ENCODE data around the gene MBP.

Gene MBP

DNA sequence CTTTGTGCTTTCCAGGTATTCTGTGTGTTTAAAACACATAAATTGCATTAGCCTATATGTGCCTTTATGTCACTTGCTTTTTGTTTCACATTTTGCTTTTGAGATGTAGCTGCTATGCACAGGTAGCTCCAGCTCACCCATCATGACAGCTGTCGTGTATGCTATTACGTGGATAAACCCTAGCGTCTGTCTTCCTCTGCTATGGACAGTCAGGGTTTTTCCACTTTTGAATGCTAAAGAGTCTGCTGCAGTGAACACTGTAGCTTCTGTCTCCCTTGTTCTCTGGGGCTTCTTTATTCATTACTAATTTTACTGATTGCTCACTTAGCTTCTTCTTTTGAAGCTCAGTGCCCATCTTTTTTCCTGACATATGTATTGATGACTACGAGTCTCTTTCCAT lies 24.7 kb upstream of the MBP start:
- in situ Hi-C loops (cut with HindIII; ENCODE audit: low pct_ligation_motif_present, low sequenced_read_pairs) = no loop called here
- Histone ChIP-seq H3K27ac (no peak overlapping the region), H3K4me3 (ENCODE audit: low read depth, low read length) (no peak overlapping the region), H3K27me3 (replicated peaks) (no peaks in the 10 kb centered on the region), H3K36me3 (replicated peaks) (no peaks in the 10 kb centered on the region)
- no peak for TF ChIP-seq CTCF (IDR thresholded peaks at IDR 0.05; ENCODE audit: low read depth, low read length, missing control alignments)
- no peak for DNase-seq

DNA sequence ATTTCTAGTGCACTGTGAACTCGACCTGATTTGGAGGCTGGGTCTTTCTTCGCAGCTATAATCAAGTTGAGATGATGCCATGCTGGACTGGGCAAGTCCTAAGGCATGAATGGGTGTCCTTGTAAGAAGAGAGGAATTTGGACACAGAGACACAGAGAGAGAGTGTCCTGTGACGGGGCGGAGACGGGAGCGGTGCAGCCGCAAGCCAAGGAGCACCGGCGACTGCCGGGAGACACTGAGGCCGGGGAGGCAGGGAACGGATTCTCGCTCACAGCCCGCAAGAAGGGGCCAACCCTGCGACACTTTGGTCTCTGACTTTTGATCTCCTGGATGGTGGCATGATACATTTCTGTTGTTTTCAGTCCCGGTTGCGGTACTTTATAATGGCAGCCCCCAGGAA lies 22.4 kb upstream of the MBP start:
- Histone ChIP-seq H3K36me3 (replicated peaks) (no peaks in the 10 kb centered on the region), H3K27ac (no peak overlapping the region), H3K4me3 (ENCODE audit: low read depth, low read length) (no peak overlapping the region), H3K27me3 (replicated peaks) (no peaks in the 10 kb centered on the region)
- no peak for TF ChIP-seq CTCF (IDR thresholded peaks at IDR 0.05; ENCODE audit: low read depth, low read length, missing control alignments)
- DNase-seq = no peak
- in situ Hi-C loops (cut with HindIII; ENCODE audit: low pct_ligation_motif_present, low sequenced_read_pairs) = no loop called here

- no peak for TF ChIP-seq CTCF (IDR thresholded peaks at IDR 0.05; ENCODE audit: low read depth, low read length, missing control alignments)
Measured at GRCh38 chr18:77153404-77153803, 20.8 kb upstream of the MBP start.

DNA sequence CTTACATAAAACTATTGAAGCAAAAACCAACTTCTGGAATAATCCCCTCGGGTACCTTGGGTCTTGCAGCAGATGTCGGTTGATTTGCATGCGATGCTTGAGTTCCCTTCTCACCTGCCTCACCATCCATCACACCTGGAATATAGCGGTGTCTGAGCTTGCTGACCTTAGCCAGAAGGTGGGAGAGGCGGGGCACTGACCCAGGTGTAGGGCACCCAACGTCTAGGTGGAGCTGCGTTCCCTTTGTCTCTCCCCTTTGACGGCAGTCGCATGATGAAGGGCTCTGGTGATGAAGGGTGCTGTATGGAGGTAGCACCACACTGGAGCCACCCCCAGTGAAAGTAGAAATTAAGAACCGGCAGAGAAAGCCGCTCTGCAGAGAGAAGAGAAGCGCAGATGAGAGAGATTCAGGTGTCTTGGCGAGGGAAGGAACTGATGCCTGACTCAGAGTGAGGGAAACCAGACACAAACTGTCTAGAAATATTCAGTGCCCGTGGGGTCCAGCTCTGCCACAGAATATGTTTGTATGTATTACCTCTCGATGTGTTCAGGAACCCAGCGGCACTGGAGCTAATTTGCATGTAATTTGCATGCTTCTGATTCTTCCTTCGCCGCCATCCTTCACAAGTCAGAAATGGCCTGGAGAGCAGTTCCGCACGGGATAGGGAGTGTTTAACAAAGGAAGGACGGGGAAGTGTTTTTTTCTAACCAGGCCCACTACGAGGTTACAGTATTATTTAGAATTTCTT lies 19.4 kb upstream of the MBP start:
- in situ Hi-C loops (cut with HindIII; ENCODE audit: low pct_ligation_motif_present, low sequenced_read_pairs) = no loop called here
- no peaks in the 10 kb centered on the region for H3K27me3 ChIP-seq (replicated peaks)
- H3K27ac ChIP-seq = no peak overlapping the region
- H3K36me3 ChIP-seq (replicated peaks) = no peaks in the 10 kb centered on the region
- no peak for TF ChIP-seq CTCF (IDR thresholded peaks at IDR 0.05; ENCODE audit: low read depth, low read length, missing control alignments)
- no peak for DNase-seq
- H3K4me3 ChIP-seq (ENCODE audit: low read depth, low read length) = no peak overlapping the region

More at GRCh38 chr18:77153404-77153803, 20.8 kb upstream of the MBP start:
- H3K27ac ChIP-seq = no peak overlapping the region
- no peak for DNase-seq
- H3K36me3 ChIP-seq (replicated peaks) = no peaks in the 10 kb centered on the region
- H3K27me3 ChIP-seq (replicated peaks) = no peaks in the 10 kb centered on the region
- H3K4me3 ChIP-seq (ENCODE audit: low read depth, low read length) = no peak overlapping the region
- in situ Hi-C loops (cut with HindIII; ENCODE audit: low pct_ligation_motif_present, low sequenced_read_pairs) = no loop called here

- Histone ChIP-seq H3K4me3 (ENCODE audit: low read depth, low read length) (no peak overlapping the region), H3K27me3 (replicated peaks) (no peaks in the 10 kb centered on the region), H3K27ac (no peak overlapping the region), H3K36me3 (replicated peaks) (no peaks in the 10 kb centered on the region)
- no peak for DNase-seq
- in situ Hi-C loops (cut with HindIII; ENCODE audit: low pct_ligation_motif_present, low sequenced_read_pairs) = no loop called here
- TF ChIP-seq CTCF (IDR thresholded peaks at IDR 0.05; ENCODE audit: low read depth, low read length, missing control alignments) = no peak
Measured at GRCh38 chr18:77151033-77151771, 18.6 kb upstream of the MBP start.

All from brain microvascular endothelial cell (primary cell).